GM12874 (cell line): ENCODE results near the gene HP.
"Not testable (repeated sequence)": the region's sequence is repeated elsewhere in the genome, so short reads cannot be mapped to it uniquely, and the experiment has no call there.

ENCODE experiments used
- CTCF ChIP-seq: IDR thresholded peaks from 2 replicates; pipeline ENCODE4 v1.5.1; 2011; ENCODE audit warnings: low read depth, mild to moderate bottlenecking, control low read depth, low read length, moderate library complexity; ENCODE audit not compliant: insufficient read depth

Gene HP

GRCh38 chr16:72054254-72054847 is at the start of gene HP:
TSS of gene HP (plus strand) at chr16:72054505. CDS start at chr16:72054653, 148 bp downstream.
- not testable (repeated sequence) for TF ChIP-seq CTCF

- no peak for TF ChIP-seq CTCF
Measured at GRCh38 chr16:72008424-72009216, 45.7 kb upstream of the HP start, which contains the start of gene DHODH. TSS of gene DHODH (plus strand) at chr16:72008744. CDS start at chr16:72008765, 21 bp downstream.

- TF ChIP-seq CTCF = no peak
Measured at GRCh38 chr16:72009779-72010178, 44.5 kb upstream of the HP start.

- no peak for TF ChIP-seq CTCF
Measured at GRCh38 chr16:72012607-72013006, 41.7 kb upstream of the HP start.

GRCh38 chr16:72013389-72013788 is 40.9 kb upstream of the HP start:
- no peak for TF ChIP-seq CTCF

- TF ChIP-seq CTCF = no peak
Measured at GRCh38 chr16:72013888-72014581, 40.3 kb upstream of the HP start.

GRCh38 chr16:72014675-72015074 is 39.6 kb upstream of the HP start:
- no peak for TF ChIP-seq CTCF
